Astrocyte (in vitro differentiated cells and primary cell): ENCODE results near the gene GRK6. TPM values are rescaled to one million over a fixed set of nuclear protein-coding genes. Genes with fewer than 3 reads are reported as not detected.

Experiments
- DNase-seq: peaks from one replicate; pipeline ENCODE4 v3.0.0-alpha.2; 2010; ENCODE audit warnings: low read depth
- FAIRE-seq: peaks from 2 replicates; lab custom pipeline; 2011; peaks lifted over from hg19 to GRCh38; lab: Jason Lieb, UNC
- H2AFZ ChIP-seq: 2 replicates; pipeline ENCODE4 v1.6.0; 2012; ENCODE audit warnings: low read depth, low read length, inconsistent platforms
- H3K27ac ChIP-seq: 2 replicates; pipeline ENCODE4 v1.5.1; 2011; ENCODE audit warnings: low read depth, low read length, inconsistent platforms
- H3K27me3 ChIP-seq: 2 replicates; pipeline ENCODE4 v1.6.0; 2011; ENCODE audit warnings: low read length, inconsistent platforms; ENCODE audit not compliant: insufficient read depth
- H3K36me3 ChIP-seq: 2 replicates; pipeline ENCODE4 v1.5.1; 2011; ENCODE audit warnings: low read length, inconsistent platforms; ENCODE audit not compliant: insufficient read depth
- H3K4me1 ChIP-seq: 2 replicates; pipeline ENCODE4 v1.5.1; 2011; ENCODE audit warnings: low read length, inconsistent platforms; ENCODE audit not compliant: insufficient read depth
- H3K4me2 ChIP-seq: 2 replicates; pipeline ENCODE4 v1.6.0; 2012; ENCODE audit warnings: low read length, inconsistent platforms
- H3K4me3 ChIP-seq: 2 replicates; pipeline ENCODE4 v1.5.1; 2011; ENCODE audit warnings: low read depth, mild to moderate bottlenecking, low read length, inconsistent platforms; ENCODE audit not compliant: insufficient read depth
- H3K79me2 ChIP-seq: 2 replicates; pipeline ENCODE4 v1.6.0; 2012; ENCODE audit warnings: mild to moderate bottlenecking, low read length, inconsistent platforms; ENCODE audit not compliant: insufficient read depth
- H3K9ac ChIP-seq: 2 replicates; pipeline ENCODE4 v1.6.0; 2012; ENCODE audit warnings: mild to moderate bottlenecking, low read length, inconsistent platforms
- H3K9me3 ChIP-seq: 2 replicates; pipeline ENCODE4 v1.5.1; 2012; ENCODE audit warnings: low read depth, mild to moderate bottlenecking, low read length, inconsistent platforms; ENCODE audit not compliant: insufficient read depth
- H4K20me1 ChIP-seq: 2 replicates; pipeline ENCODE4 v1.6.0; 2012; ENCODE audit warnings: low read length, inconsistent platforms; ENCODE audit not compliant: insufficient read depth
- H3K27ac Mint-ChIP-seq: one replicate; pipeline ENCODE4 v1.8.0; 2021; ENCODE audit warnings: mild to moderate bottlenecking, mixed read lengths; ENCODE audit not compliant: unreplicated experiment
- H3K27me3 Mint-ChIP-seq: one replicate; pipeline ENCODE4 v1.8.0; 2021; ENCODE audit warnings: low read depth, mixed read lengths; ENCODE audit not compliant: unreplicated experiment
- H3K36me3 Mint-ChIP-seq: one replicate; pipeline ENCODE4 v1.8.0; 2021; ENCODE audit warnings: low read depth, mixed read lengths; ENCODE audit not compliant: unreplicated experiment
- H3K4me1 Mint-ChIP-seq: one replicate; pipeline ENCODE4 v1.8.0; 2021; ENCODE audit warnings: low read depth, mixed read lengths; ENCODE audit not compliant: unreplicated experiment
- H3K4me3 Mint-ChIP-seq: one replicate; pipeline ENCODE4 v1.8.0; 2021; ENCODE audit warnings: mild to moderate bottlenecking, moderate library complexity, mixed read lengths; ENCODE audit not compliant: unreplicated experiment
- H3K9me3 Mint-ChIP-seq: one replicate; pipeline ENCODE4 v1.8.0; 2021; ENCODE audit warnings: mild to moderate bottlenecking, mixed read lengths; ENCODE audit not compliant: unreplicated experiment
- CTCF ChIP-seq: IDR thresholded peaks from 2 replicates; pipeline ENCODE4 v1.5.1; 2011; ENCODE audit warnings: low read depth, mild to moderate bottlenecking, inconsistent platforms, low read length, moderate library complexity; ENCODE audit not compliant: insufficient read depth
- EZH2 ChIP-seq: IDR thresholded peaks from 2 replicates; pipeline ENCODE4 v1.6.1; 2012; ENCODE audit warnings: mild to moderate bottlenecking, low read length, inconsistent platforms; ENCODE audit not compliant: insufficient read depth
- total RNA-seq: library from RNA; stranded (reverse); gene quantifications from 2 replicates; pipeline ENCODE4 v1.2.1, GENCODE V29; 2021

GRK6 gene
- total RNA-seq, 1 donor from 2014 or later: 25.9 TPM

- no peaks in the 10 kb centered on the region for H3K9me3 Mint-ChIP-seq
- no peak overlapping the region for H2AFZ ChIP-seq
- H3K4me2 ChIP-seq: peak overlapping the region; percentile 99
- peaks cover 73% of the 10 kb centered on the region for H4K20me1 ChIP-seq
- TF ChIP-seq CTCF (no peak), EZH2 (no peak)
- H3K36me3 ChIP-seq: peaks cover 28% of the 10 kb centered on the region
- no peaks in the 10 kb centered on the region for H3K9me3 ChIP-seq
- H3K27me3 ChIP-seq: no peaks in the 10 kb centered on the region
- H3K4me1 Mint-ChIP-seq: peaks cover 49% of the 10 kb centered on the region
- H3K27ac Mint-ChIP-seq: peak overlapping the region; percentile 87
- H3K36me3 Mint-ChIP-seq: peaks cover 18% of the 10 kb centered on the region
- FAIRE-seq (no peak), DNase-seq (peak; percentile 51)
- H3K4me1 ChIP-seq: peaks cover 53% of the 10 kb centered on the region
- H3K4me3 ChIP-seq: peak overlapping the region; percentile 75
- H3K4me3 Mint-ChIP-seq: peak overlapping the region; percentile 88
- H3K27ac ChIP-seq: peak overlapping the region; percentile 81
- no peaks in the 10 kb centered on the region for H3K27me3 Mint-ChIP-seq
- H3K79me2 ChIP-seq: peaks cover 69% of the 10 kb centered on the region
- H3K9ac ChIP-seq: peak overlapping the region; percentile 94
Measured at GRCh38 chr5:177470759-177471536, 44.5 kb downstream of the GRK6 start.

DNA sequence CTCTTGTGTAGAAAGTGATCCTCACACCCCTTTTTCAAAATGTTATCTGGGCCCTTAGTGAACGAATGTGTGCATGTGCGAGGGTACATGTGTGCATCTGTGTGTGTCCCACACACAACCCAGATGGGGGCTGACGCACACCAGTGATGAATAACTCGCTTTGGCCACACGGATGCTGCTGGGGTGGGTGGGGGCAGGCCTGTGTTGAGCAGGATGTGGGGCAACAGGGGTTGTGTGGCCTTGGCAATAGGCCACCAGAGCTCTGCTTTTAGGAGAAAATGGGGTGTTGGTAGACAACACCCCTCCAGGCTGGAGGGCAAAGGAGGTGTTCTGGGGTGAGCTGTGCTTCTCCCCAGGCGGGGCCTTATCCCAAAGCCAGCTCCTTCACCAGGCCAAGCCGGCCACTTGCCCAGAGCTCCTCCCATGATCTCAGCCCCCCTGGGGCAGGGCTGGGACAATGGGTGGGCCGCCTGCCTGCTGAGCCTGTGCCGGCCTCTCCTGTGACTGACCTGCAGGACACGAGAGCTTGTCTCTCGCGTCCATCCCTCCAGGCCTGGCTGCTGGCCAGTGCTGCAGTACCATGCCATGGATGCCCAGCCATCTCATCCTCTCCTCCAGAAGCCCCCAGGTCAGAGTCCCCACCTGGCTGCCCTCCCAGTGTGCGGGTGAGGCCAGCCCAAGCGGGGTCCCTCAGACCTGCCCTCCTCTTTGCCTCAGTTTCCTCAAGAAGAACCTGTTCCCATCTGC is 45.3 kb downstream of the GRK6 start:
- Histone ChIP-seq H3K79me2 (peaks cover 61% of the 10 kb centered on the region), H3K4me2 (peak overlapping the region; percentile 99), H3K4me3 (peak overlapping the region; percentile 75), H3K36me3 (peaks cover 19% of the 10 kb centered on the region), H3K9ac (peak overlapping the region; percentile 94), H3K4me1 (peaks cover 60% of the 10 kb centered on the region), H3K9me3 (no peaks in the 10 kb centered on the region), H4K20me1 (peaks cover 68% of the 10 kb centered on the region), H3K27ac (peak overlapping the region; percentile 81), H3K27me3 (no peaks in the 10 kb centered on the region), H2AFZ (no peak overlapping the region)
- Mint-ChIP-seq H3K4me1 (peaks cover 53% of the 10 kb centered on the region), H3K36me3 (peaks cover 18% of the 10 kb centered on the region), H3K27ac (peak overlapping the region; percentile 87), H3K9me3 (no peaks in the 10 kb centered on the region), H3K4me3 (peak overlapping the region; percentile 88), H3K27me3 (no peaks in the 10 kb centered on the region)
- FAIRE-seq (no peak), DNase-seq (peak; percentile 65)
- no peak for TF ChIP-seq EZH2
- TF ChIP-seq CTCF: no peak
